Measurements from ENCODE around the gene MCC.

Gene MCC

GRCh38 chr5:113274836-113275414 is 213.3 kb downstream of the MCC start:
- DNase-seq (ENCODE audit: low read depth in 4 of 4, low spot score in 1 of 4): no peak

DNA sequence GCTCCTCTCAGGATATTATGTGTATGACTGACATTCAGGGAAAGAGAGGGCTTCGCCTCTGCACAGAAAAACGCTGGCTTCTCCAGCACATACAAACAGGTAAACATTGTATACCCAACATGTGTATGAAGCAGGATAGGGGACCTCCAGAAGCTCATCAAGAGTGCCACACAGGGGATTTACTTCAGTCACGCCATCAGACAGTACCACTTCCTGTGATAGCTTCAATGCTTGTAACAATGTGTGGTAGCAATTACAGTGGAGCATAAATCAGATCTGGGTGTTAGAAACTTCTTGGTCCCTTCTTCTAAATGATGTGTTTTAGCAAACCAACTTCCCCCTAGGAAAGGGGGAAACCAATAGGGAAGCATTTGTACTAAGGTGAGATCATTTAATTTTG is 214.3 kb downstream of the MCC start:
- no peak for DNase-seq (ENCODE audit: low read depth in 4 of 4, low spot score in 1 of 4)

- DNase-seq (ENCODE audit: low read depth in 4 of 4, low spot score in 1 of 4): no peak
These were observed 216.4 kb downstream of the MCC start for GRCh38 chr5:113271745-113272454.

- no peak for DNase-seq (ENCODE audit: low read depth in 4 of 4, low spot score in 1 of 4)
These were observed 217.2 kb downstream of the MCC start for GRCh38 chr5:113271015-113271414.

- DNase-seq (ENCODE audit: low read depth in 4 of 4, low spot score in 1 of 4): no peak
These were observed 218.2 kb downstream of the MCC start for GRCh38 chr5:113270086-113270485.

DNA sequence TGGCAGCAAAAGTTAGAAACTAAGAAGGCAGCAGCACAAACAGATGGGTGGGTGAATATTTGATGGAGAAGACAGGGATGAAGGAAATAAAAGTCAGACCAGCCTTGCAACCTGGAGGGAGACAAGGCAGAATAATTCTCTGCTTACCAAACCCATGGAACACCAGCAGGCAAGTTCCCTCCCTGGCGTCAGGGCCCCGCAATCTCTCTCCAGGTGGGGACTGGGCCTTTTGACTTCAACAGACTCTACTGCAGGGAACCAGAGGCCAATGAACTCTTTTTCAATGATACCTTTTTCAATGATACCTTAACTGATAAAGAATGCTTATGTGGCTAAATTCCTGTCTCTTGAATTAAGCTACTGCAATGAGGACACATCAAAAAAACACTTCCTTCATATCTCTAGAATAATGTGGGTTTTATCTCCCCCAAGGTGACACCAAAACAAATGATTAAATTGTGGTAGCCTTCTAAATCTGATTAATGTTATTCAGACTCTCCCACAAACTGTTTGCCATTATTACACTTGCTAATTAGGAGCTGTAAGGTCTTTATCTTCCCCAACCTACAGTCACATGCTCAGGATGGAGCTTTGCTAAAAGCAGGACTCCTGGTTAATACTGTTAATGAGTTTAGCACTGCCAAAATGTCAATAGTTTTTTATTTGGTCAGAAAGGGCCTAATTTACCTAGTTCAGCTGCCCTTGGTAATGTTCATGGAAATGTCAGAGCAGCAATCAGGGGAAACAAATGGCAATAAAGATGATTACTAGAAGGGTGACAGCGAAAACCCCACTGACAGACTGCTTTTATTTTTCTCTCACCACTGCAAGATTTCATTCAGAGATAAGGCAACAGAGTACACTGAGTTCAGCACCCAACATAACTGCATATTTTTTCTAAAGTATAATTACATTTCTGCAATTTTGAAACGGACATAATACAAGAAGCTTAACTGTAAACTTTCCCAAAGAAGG is 218.9 kb downstream of the MCC start:
- DNase-seq (ENCODE audit: low read depth in 4 of 4, low spot score in 1 of 4): no peak

- DNase-seq (ENCODE audit: low read depth in 4 of 4, low spot score in 1 of 4): no peak
These were observed 220.0 kb downstream of the MCC start for GRCh38 chr5:113268232-113268631.

GRCh38 chr5:113267361-113267900 is 220.8 kb downstream of the MCC start:
- DNase-seq (ENCODE audit: low read depth in 4 of 4, low spot score in 1 of 4): no peak

GRCh38 chr5:113266913-113267227 is 221.4 kb downstream of the MCC start:
- DNase-seq (ENCODE audit: low read depth in 4 of 4, low spot score in 1 of 4): no peak

DNA sequence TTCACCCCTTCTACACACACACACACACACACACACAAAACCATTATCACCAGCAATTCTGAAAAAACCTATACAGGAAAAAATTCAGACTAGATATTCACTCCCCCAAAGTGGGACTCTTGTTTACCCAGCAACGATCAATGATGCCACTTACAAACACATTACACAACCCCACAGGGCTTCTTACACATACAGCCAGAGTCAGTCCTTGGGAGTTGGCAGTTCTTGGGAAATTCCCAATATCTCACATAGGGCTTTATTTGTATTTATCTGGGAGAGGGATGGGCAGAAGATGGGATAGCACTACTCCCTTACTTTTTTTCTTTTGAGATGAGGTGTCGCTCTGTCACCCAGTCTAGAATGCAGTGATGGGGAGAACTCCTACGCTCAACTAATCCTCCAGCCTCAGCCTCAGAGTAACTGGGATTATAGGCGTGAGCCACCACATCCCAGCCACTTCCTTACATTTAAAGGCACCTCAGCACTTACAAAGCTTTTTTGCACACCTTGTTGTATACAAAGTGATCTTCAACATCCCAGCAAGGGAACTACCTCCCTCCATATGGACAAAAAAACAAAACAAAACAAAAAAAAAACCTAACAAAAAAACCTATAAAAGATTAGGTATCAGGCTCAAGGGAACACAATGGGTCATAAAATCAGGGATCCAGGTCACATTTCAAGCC is 221.9 kb downstream of the MCC start:
- DNase-seq (ENCODE audit: low read depth in 4 of 4, low spot score in 1 of 4): no peak

- DNase-seq (ENCODE audit: low read depth in 4 of 4, low spot score in 1 of 4): no peak
These were observed 223.1 kb downstream of the MCC start for GRCh38 chr5:113265190-113265589.

- no peak for DNase-seq (ENCODE audit: low read depth in 4 of 4, low spot score in 1 of 4)
These were observed 224.2 kb downstream of the MCC start for GRCh38 chr5:113264046-113264445.

DNA sequence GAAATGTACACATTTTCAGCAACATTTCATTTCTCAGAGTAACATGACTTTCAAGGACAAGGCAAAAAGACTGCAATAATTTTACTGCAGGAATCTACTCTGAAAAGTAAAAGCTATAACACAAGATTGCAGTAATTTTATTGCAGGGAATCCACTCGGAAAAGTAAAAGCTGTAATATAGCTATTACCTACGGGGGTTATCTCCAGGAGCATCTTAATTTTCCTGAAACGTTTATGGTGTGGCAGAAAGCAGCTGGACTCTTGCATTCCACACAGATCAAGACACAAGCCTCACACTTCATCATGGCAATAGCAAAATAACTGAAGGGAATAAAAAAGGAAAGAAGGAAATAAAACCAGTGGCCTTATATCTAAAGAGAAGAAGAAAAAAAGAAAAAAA is 224.7 kb downstream of the MCC start:
- DNase-seq (ENCODE audit: low read depth in 4 of 4, low spot score in 1 of 4): no peak

- no peak for DNase-seq (ENCODE audit: low read depth in 4 of 4, low spot score in 1 of 4)
These were observed 225.6 kb downstream of the MCC start for GRCh38 chr5:113262674-113263073.

DNA sequence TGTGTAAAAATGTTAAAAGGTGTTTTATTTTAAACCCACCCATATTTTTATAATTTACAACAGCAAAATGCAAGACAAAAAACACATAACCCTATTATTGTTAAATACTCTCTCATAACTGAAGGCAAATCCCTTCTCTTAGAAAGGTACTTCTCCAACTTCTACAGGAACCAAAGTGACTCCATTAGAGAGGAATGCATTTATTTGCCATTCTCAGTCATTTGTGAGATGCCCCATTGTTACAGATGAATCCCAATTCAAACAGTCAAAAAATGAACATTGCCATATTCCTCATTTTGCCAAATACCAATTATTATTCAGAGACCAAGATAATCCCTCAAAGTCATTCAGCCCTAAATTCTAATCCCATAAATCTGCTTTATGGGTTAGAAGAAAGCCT is 229.2 kb downstream of the MCC start:
- DNase-seq (ENCODE audit: low read depth in 4 of 4, low spot score in 1 of 4): no peak

- no peak for DNase-seq (ENCODE audit: low read depth in 4 of 4, low spot score in 1 of 4)
These were observed 230.7 kb downstream of the MCC start for GRCh38 chr5:113257545-113257944.

GRCh38 chr5:113256671-113257452 is 231.4 kb downstream of the MCC start:
- DNase-seq (ENCODE audit: low read depth in 4 of 4, low spot score in 1 of 4): no peak

GRCh38 chr5:113255579-113256386 is 232.5 kb downstream of the MCC start:
- DNase-seq (ENCODE audit: low read depth in 4 of 4, low spot score in 1 of 4): no peak

DNA sequence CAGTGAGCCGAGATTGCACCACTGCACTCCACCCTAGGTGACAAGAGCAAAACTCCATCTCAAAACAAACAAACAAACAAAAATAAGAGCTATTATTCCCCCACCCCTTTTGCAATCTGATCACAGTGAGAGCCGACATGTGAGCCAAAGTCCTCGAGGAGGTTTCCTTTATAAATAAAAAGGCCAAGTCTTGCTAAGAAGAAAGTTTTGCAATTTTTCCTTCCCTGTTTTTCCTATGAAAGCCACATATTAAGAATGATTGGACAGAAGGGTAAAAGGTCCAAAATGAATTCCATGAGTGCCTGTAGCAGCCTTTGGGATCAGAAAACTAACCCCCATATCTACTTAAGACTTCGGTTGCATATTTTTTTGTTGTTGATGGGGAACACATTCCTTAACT is 233.1 kb downstream of the MCC start:
- DNase-seq (ENCODE audit: low read depth in 4 of 4, low spot score in 1 of 4): no peak

DNA sequence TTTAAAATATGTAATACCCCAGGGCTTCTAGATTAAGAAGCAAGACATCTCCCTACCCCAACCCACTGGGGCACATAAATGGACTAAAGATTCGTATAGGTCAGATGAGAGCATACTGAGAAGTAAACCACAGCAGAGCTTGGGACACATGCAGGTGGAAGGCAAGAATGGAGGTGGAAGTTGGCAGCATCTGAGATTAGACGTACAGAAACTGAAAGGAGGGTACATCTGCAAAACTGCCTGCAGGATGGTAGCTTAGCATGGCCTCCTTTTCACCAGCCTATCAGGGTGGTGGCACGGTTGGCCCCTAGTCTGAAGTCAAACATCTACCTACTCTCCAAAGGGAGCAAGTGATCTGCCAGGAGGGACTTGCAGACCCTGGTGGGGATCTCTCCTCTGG is 235.2 kb downstream of the MCC start:
- no peak for DNase-seq (ENCODE audit: low read depth in 4 of 4, low spot score in 1 of 4)
